ENCODE measurements around the gene ARHGAP32.
A peak's percentile ranks its signal among the peaks of the same experiment; 100 is the strongest.
"Not testable (repeated sequence)": the region's sequence is repeated elsewhere in the genome, so short reads cannot be mapped to it uniquely, and the experiment has no call there.

Gene ARHGAP32

DNA sequence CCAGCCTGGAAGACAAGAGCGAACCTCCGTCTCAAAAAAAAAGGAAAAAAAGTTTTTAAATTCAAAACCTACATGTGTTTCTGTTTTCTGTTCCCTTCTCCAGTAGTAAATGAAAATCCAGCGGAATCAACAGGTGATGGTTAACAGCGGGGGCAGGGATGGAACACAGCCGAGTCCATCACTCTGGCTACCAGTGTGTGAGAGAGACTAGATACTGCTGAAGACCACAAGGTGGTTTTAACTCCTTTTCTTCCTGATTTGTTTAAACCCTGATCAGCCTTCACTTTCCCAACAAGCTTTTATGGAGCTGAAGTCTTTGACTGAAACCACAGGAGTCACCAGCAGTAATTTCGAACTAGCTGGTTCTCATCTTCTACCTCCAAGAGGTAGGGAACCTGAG lies 3.6 kb upstream of the ARHGAP32 start:
- no peak for DNase-seq

GRCh38 chr11:129191649-129192048 lies 476 bp downstream of the ARHGAP32 start:
- no peak for DNase-seq

DNA sequence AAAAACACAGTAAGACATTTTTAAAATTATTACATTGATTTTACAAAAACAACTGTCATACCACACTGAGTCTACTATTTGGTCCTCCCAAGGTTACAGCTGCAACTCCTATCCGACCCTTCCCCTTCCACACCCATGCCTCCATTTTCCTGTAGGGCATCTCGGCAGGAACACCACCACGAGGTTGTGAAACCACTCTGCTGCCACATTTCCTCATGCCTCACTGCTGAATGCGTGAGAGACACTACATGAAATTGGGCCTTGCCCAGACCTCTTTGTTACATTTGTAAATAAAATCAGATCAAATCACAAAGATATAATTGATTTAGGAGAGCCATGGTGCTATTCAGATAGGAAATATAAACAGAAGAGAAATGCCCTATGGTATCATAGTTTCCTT lies 2.0 kb downstream of the ARHGAP32 start:
- no peak for DNase-seq

- no peak for DNase-seq
Observed at GRCh38 chr11:129189646-129190045, 2.5 kb downstream of the ARHGAP32 start.

GRCh38 chr11:129185082-129185481 lies 7.0 kb downstream of the ARHGAP32 start:
- not testable (repeated sequence) for DNase-seq

DNA sequence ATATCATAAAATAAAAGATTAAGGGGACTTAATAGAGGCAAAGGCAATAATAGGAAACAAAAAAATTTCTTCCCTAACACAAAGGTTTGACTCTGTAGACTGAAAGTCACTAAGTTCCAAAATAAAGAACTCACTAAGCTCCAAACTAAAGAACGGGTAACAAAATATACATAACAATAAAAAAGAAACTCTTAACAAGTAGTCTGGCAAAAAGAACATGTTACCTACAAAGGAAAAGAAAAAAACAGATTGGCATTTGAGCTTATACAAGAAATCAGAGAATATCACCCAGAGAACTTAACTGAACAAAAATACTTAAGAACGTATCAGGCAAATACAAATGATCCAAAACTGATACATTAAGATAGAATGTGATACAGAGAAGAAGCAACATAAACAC lies 7.5 kb downstream of the ARHGAP32 start:
- no peak for DNase-seq

GRCh38 chr11:129167315-129167714 lies 24.8 kb downstream of the ARHGAP32 start:
- DNase-seq = no peak

- no peak for DNase-seq
Observed at GRCh38 chr11:129163714-129164164, 28.4 kb downstream of the ARHGAP32 start.

DNA sequence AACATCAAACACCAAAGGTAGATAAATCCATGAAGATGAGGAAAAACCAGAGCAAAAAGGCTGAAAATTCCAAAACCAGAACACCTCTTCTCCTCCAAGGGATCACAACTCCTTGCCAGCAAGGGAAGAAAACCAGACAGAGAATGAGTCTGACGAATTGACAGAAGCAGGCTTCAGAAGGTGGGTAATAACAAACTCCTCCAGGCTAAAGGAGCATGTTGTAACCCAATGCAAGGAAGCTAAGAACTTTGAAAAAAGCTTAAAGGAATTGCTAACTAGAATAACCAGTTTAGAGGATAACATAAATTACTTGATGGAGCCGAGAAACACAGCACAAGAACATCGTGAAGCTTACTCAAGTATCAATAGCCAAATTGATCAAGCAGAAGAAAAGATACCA lies 35.0 kb downstream of the ARHGAP32 start:
- DNase-seq = not testable (repeated sequence)

DNA sequence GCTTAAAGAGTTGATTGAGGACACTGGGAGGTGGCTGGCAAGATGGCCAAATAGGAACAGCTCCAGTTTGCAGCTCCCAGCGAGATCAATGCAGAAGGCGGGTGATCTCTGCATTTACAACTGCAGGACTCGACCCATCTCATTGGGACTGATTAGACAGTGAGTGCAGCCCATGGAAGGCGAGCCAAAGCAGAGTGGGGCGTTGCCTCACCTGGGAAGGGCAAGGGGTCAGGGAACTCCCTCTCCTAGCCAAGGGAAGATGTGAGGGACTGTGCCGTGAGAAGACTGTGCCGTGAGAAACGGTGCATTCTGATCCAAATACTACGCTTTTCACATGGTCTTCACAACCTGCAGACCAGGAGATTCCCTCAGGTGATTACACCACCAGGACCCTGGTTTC lies 36.4 kb downstream of the ARHGAP32 start:
- DNase-seq = no peak

DNA sequence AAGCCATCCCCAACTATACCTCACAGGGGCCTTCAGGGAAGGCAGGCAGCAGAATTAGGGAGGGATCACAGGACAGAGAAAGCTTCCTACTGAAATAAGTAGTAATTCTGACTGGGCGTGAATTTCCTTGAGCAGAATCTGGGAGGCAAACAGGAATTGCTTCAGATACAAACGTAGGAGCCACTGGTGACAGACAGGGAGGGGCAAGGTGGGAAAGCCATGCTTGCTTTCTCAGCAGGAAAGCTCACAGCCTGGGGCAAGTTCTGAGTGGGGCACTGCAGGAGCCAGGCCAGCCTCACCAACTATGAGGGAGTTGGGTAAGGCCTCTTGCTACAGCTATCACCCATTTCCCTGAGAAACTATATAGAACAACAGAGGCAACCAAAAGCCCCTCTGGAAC lies 43.6 kb downstream of the ARHGAP32 start:
- no peak for DNase-seq

GRCh38 chr11:129146191-129146590 lies 45.9 kb downstream of the ARHGAP32 start:
- no peak for DNase-seq

GRCh38 chr11:129145276-129145675 lies 46.8 kb downstream of the ARHGAP32 start:
- no peak for DNase-seq

- no peak for DNase-seq
Observed at GRCh38 chr11:129144256-129144655, 47.9 kb downstream of the ARHGAP32 start.

- DNase-seq = no peak
Observed at GRCh38 chr11:129143335-129143734, 48.8 kb downstream of the ARHGAP32 start.

- no peak for DNase-seq
Observed at GRCh38 chr11:129141748-129142523, 50.2 kb downstream of the ARHGAP32 start.

- no peak for DNase-seq
Observed at GRCh38 chr11:129131316-129131715, 60.8 kb downstream of the ARHGAP32 start.

DNA sequence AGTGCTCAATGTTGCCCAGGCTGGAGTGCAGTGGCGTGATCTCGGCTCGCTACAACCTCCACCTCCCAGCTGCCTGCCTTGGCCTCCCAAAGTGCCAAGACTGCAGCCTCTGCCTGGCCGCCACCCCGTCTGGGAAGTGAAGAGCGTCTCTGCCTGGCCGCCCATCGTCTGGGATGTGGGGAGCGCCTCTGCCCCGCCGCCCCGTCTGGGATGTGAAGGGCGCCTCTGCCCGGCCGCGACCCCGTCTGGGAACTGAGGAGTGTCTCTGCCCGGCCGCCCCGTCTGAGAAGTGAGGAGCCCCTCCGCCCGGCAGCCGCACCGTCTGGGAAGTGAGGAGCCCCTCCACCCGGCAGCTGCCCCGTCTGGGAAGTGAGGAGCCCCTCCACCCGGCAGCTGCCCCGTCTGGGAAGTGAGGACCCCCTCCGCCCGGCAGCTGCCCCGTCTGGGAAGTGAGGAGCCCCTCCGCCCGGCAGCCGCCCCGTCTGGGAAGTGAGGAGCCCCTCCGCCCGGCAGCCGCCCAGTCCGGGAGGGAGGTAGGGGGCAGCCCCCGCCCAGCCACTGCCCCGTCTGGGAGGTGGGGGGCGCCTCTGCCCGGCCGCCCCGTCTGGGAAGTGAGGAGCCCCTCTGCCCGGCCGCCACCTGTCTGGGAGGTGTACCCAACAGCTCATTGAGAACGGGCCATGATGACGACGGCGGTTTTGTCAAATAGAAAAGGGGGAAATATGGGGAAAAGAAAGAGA lies 63.1 kb downstream of the ARHGAP32 start:
- DNase-seq = not testable (repeated sequence)

DNA sequence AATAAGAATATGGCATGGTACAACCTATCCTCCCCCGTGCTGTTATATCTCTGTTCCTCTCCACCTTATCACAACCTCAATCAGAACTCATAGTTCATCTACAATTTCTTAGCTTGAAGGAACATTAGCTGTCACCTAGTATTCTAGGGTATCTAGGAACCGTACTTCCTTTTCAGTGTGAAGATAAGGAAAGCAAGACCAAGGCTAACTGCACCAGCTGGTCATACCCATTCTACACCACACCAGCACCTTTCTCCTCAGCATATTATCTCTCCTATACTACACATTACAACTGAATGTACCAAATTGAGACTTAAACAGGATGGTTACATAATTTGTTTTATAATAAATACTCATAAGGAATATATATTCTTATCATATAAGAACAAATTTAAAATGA lies 73.1 kb downstream of the ARHGAP32 start:
- no peak for DNase-seq

DNA sequence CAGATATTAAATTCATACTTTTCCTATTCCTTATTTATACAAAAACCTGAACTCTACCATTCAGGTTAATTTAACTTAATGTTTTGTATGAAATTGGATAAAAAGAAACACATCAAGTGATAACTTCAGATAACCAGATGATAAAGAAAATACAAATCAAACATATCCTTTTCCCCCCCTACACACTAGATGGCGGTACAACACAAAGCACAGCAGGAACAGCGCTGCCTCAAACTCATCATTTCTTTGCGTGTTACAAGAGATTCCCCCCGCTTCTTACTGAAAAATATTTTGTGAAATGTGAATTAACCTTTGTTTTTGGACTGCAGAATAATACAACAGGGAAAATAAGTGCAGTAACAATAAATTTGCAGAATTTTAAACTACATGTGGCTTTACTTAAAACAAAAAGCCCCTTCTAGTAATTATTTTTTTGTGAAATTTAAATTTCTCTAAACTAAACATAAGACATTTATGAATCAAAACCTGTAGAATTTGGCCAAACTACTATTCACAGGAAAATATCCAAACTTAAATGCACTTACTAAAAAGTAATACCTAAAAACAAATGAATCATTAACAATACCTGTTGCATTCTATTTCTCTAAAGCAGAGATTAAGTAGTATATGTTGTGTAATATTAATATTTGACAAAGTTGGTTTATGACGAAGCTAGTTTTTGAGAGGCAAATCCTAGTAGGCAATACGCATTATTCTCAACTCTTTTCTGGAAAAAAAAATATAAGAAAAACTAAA lies 74.4 kb downstream of the ARHGAP32 start:
- DNase-seq = peak; percentile 10

DNA sequence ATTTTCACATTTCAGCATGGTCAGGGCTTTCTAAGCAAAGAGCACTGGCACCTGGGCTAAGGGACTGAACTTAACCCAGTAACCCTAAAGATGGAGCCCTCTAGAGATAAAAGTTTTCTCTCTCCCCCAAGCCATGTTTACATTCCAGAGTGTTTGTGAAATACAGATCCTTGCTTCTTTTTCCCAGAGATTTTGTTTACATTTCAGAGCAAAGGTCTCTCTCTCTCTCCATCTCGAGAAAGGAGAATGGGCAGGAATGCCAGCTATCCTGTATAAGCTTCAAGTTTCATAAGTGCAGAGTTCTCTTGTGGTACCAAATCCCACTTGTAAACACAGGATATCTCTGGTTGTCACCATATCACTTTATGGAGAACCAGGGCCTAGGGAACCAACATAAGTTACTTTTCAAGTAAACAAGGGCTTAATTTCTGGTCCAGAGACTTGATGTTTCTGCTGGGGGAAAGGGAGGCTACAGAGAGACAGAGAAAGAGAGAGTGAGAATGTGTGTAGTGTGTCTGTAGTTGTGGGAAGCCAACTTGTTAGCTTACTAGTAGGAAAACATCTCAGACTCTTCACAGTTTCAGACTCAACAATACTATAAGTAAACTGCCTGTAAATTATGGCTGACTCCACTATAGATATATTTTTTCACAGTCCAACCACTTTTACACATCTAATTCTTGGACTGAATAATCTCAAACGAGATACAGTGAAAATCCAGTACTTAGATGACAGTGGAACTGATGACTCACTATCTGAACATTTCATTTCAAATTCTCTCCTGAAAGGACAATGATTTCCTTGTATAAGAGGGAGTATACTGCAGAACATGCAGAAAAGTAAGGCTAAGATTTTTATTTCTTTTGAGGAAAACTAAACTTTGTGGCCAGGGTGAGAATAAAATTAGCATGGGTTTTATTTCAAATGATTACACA lies 76.2 kb downstream of the ARHGAP32 start:
- DNase-seq = no peak

GRCh38 chr11:129109701-129110100 lies 82.4 kb downstream of the ARHGAP32 start:
- DNase-seq = no peak

Measured in stimulated activated CD4-positive, alpha-beta T cell treated with anti-CD3 and anti-CD28 coated beads, Interleukin-4, amount 100 ng/mL, for 1 hour (primary cell).